Effector CD4-positive, alpha-beta T cell (primary cell): ENCODE data around the gene SOX5.

Experiments used
- DNase-seq: peaks from one replicate; pipeline ENCODE4 v3.0.0-alpha.2; 2020

SOX5 gene

GRCh38 chr12:23671881-23672280 lies 277.6 kb downstream of the SOX5 start:
- no peak for DNase-seq

GRCh38 chr12:23670684-23671083 lies 278.8 kb downstream of the SOX5 start:
- no peak for DNase-seq

- DNase-seq: no peak
Observed at GRCh38 chr12:23669691-23670090, 279.8 kb downstream of the SOX5 start.

GRCh38 chr12:23666866-23667265 lies 282.6 kb downstream of the SOX5 start:
- no peak for DNase-seq

- no peak for DNase-seq
Observed at GRCh38 chr12:23662966-23663365, 286.5 kb downstream of the SOX5 start.

- DNase-seq: no peak
Observed at GRCh38 chr12:23659131-23659530, 290.3 kb downstream of the SOX5 start.

GRCh38 chr12:23657598-23657997 lies 291.9 kb downstream of the SOX5 start:
- no peak for DNase-seq

- DNase-seq: no peak
Observed at GRCh38 chr12:23655884-23656283, 293.6 kb downstream of the SOX5 start.

GRCh38 chr12:23655112-23655511 lies 294.4 kb downstream of the SOX5 start:
- DNase-seq: no peak

GRCh38 chr12:23648546-23648945 lies 300.9 kb downstream of the SOX5 start:
- no peak for DNase-seq

GRCh38 chr12:23640754-23641153 lies 308.7 kb downstream of the SOX5 start:
- no peak for DNase-seq

GRCh38 chr12:23634344-23634743 lies 315.1 kb downstream of the SOX5 start:
- no peak for DNase-seq

- no peak for DNase-seq
Observed at GRCh38 chr12:23631786-23632377, 317.6 kb downstream of the SOX5 start.

- no peak for DNase-seq
Observed at GRCh38 chr12:23630524-23630923, 318.9 kb downstream of the SOX5 start.

- DNase-seq: no peak
Observed at GRCh38 chr12:23628806-23629205, 320.7 kb downstream of the SOX5 start.

GRCh38 chr12:23626791-23627190 lies 322.7 kb downstream of the SOX5 start:
- no peak for DNase-seq

- DNase-seq: no peak
Observed at GRCh38 chr12:23621900-23622299, 327.6 kb downstream of the SOX5 start.

- no peak for DNase-seq
Observed at GRCh38 chr12:23618718-23619117, 330.8 kb downstream of the SOX5 start.

- DNase-seq: no peak
Observed at GRCh38 chr12:23617749-23618148, 331.7 kb downstream of the SOX5 start.

- no peak for DNase-seq
Observed at GRCh38 chr12:23614280-23614679, 335.2 kb downstream of the SOX5 start.

- no peak for DNase-seq
Observed at GRCh38 chr12:23611320-23611719, 338.1 kb downstream of the SOX5 start.

- no peak for DNase-seq
Observed at GRCh38 chr12:23600919-23601318, 348.6 kb downstream of the SOX5 start.

- no peak for DNase-seq
Observed at GRCh38 chr12:23596568-23596967, 352.9 kb downstream of the SOX5 start.

- DNase-seq: no peak
Observed at GRCh38 chr12:23587833-23588559, 361.5 kb downstream of the SOX5 start.

- no peak for DNase-seq
Observed at GRCh38 chr12:23585782-23586163, 363.7 kb downstream of the SOX5 start.
